HEK293 (cell line): Measurements from ENCODE around the gene ARNT2.

Experiments
- CTCF ChIP-seq: fragments of 450-650 bp; formaldehyde crosslinking; IDR thresholded peaks from 2 replicates; pipeline ENCODE4 v1.5.1; 2016; ENCODE audit warnings: missing biosample characterization, missing genetic modification characterization
- KLF16 ChIP-seq: fragments of 450-650 bp; formaldehyde crosslinking; IDR thresholded peaks from 2 replicates; pipeline ENCODE4 v1.5.1; 2017; ENCODE audit warnings: missing biosample characterization, missing genetic modification characterization
- REPIN1 ChIP-seq: fragments of 450-650 bp; formaldehyde crosslinking; IDR thresholded peaks from 2 replicates; pipeline ENCODE4 v1.5.1; 2017; ENCODE audit warnings: missing biosample characterization, missing genetic modification characterization, low read depth
- YY1 ChIP-seq: fragments of 450-650 bp; formaldehyde crosslinking; IDR thresholded peaks from 2 replicates; pipeline ENCODE4 v1.5.1; 2018; ENCODE audit warnings: missing biosample characterization, missing genetic modification characterization
- ZBTB11 ChIP-seq: fragments of 450-650 bp; formaldehyde crosslinking; conservative IDR thresholded peaks from 2 replicates; pipeline ENCODE4 v1.5.1; 2016; ENCODE audit warnings: low read depth, missing biosample characterization, missing genetic modification characterization
- ZNF350 ChIP-seq: fragments of 450-650 bp; formaldehyde crosslinking; IDR thresholded peaks from 2 replicates; pipeline ENCODE4 v1.5.0; 2017; ENCODE audit warnings: missing biosample characterization, mild to moderate bottlenecking, missing genetic modification characterization
- ZNF610 ChIP-seq: fragments of 450-650 bp; formaldehyde crosslinking; IDR thresholded peaks from 2 replicates; pipeline ENCODE4 v1.5.1; 2016; ENCODE audit warnings: missing biosample characterization, missing genetic modification characterization, borderline replicate concordance
- ZNF747 ChIP-seq: fragments of 450-650 bp; formaldehyde crosslinking; IDR thresholded peaks from 2 replicates; pipeline ENCODE4 v1.5.1; 2016; ENCODE audit warnings: missing biosample characterization, missing genetic modification characterization
- ZSCAN5A ChIP-seq: fragments of 450-650 bp; formaldehyde crosslinking; IDR thresholded peaks from 2 replicates; pipeline ENCODE4 v1.5.1; 2016; ENCODE audit warnings: missing biosample characterization, missing genetic modification characterization
- ZXDB ChIP-seq: fragments of 450-650 bp; formaldehyde crosslinking; IDR thresholded peaks from 2 replicates; pipeline ENCODE4 v1.5.1; 2016; ENCODE audit warnings: missing biosample characterization, missing genetic modification characterization

DNA sequence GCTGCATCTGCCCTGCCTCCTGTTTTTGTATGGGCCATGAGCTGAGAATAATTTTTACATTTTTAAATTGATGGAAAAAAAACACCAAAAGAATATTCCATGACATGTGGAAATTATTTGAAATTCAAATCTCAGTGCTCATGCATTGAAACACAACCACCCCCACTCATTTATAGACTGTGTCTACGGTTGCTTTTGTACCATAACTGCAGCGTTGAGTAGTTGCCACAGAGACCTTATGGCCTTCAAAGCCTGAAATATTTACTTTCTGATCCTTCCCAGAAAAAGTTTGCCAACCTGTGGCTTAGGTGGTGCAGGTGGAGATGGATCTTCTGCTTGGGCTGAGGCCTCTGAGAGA is 28.1 kb downstream of the ARNT2 start:
- TF ChIP-seq CTCF (tag by site-specific recombination): no peak
- no peak for TF ChIP-seq ZNF747
- TF ChIP-seq YY1 (tag by site-specific recombination): no peak
- no peak for TF ChIP-seq KLF16 (tag by site-specific recombination)
- TF ChIP-seq REPIN1 (tag by site-specific recombination): no peak
- TF ChIP-seq ZSCAN5A (tag by site-specific recombination): no peak
- no peak for TF ChIP-seq ZNF350 (tag by site-specific recombination)
- no peak for TF ChIP-seq ZNF610 (tag by site-specific recombination)
- TF ChIP-seq ZBTB11 (tag by site-specific recombination): no peak
- no peak for TF ChIP-seq ZXDB
